ENCODE results near the gene GYPC. TPM values are rescaled to one million over a fixed set of nuclear protein-coding genes. Genes with fewer than 3 reads are reported as not detected.
A peak's percentile ranks its signal among the peaks of the same experiment; 100 is the strongest.

GYPC gene
- total RNA-seq, 3 donors from 2014 or later = 61.6 to 181 (median 127) TPM

GRCh38 chr2:126655051-126655450 is 907 bp upstream of the GYPC start:
- no peak for DNase-seq (ENCODE audit: low spot score in 2 of 2)
- Histone ChIP-seq H3K27me3 (no peaks in the 10 kb centered on the region), H3K4me1 (no peaks in the 10 kb centered on the region), H3K27ac (peak overlapping the region; percentile 91 to 97), H3K4me3 (peak overlapping the region in 2 of 3 donors; percentile 73 to 74), H3K36me3 (no peaks in the 10 kb centered on the region), H3K9me3 (no peaks in the 10 kb centered on the region)
- TF ChIP-seq POLR2AphosphoS5 (IDR thresholded peaks at IDR 0.05) = no peak
- TF ChIP-seq POLR2A (IDR thresholded peaks at IDR 0.05) = no peak
- TF ChIP-seq CTCF (IDR thresholded peaks at IDR 0.05) = no peak
- intact Hi-C loops (cut with DNase I; ENCODE audit: low total_unique reads) = no loop called here

- Histone ChIP-seq H3K9me3 (no peaks in the 10 kb centered on the region), H3K4me3 (peak overlapping the region; percentile 73 to 94 (median 74)), H3K4me1 (no peaks in the 10 kb centered on the region), H3K27me3 (no peaks in the 10 kb centered on the region), H3K27ac (peak overlapping the region; percentile 91 to 97), H3K36me3 (no peaks in the 10 kb centered on the region)
- TF ChIP-seq POLR2A (IDR thresholded peaks at IDR 0.05) = no peak
- no peak for TF ChIP-seq CTCF (IDR thresholded peaks at IDR 0.05)
- TF ChIP-seq POLR2AphosphoS5 (IDR thresholded peaks at IDR 0.05) = no peak
- DNase-seq (ENCODE audit: low spot score in 2 of 2) = no peak
- intact Hi-C loops (cut with DNase I; ENCODE audit: low total_unique reads) = no loop called here
Measured at GRCh38 chr2:126656431-126657147, 631 bp downstream of the GYPC start.

- Histone ChIP-seq H3K36me3 (no peaks in the 10 kb centered on the region), H3K4me3 (peak overlapping the region; percentile 73 to 94 (median 74)), H3K9me3 (no peaks in the 10 kb centered on the region), H3K27me3 (no peaks in the 10 kb centered on the region), H3K4me1 (no peaks in the 10 kb centered on the region), H3K27ac (peak overlapping the region; percentile 91 to 97)
- intact Hi-C loops (cut with DNase I; ENCODE audit: low total_unique reads) = no loop called here
- DNase-seq (ENCODE audit: low spot score in 2 of 2) = peak in 1 of 2 donors; percentile 31
- TF ChIP-seq POLR2A (IDR thresholded peaks at IDR 0.05) (no peak), POLR2AphosphoS5 (IDR thresholded peaks at IDR 0.05) (peak in 1 of 3 donors; percentile 37)
Measured at GRCh38 chr2:126657148-126657635, 1.2 kb downstream of the GYPC start.

- no peaks in the 10 kb centered on the region for H3K9me3 ChIP-seq
- no peaks in the 10 kb centered on the region for H3K27me3 ChIP-seq
- TF ChIP-seq CTCF (IDR thresholded peaks at IDR 0.05) = peak in 1 of 3 donors; percentile 14
- no peak for TF ChIP-seq POLR2A (IDR thresholded peaks at IDR 0.05)
- peak; percentile 36 to 94 (median 71) for TF ChIP-seq POLR2AphosphoS5 (IDR thresholded peaks at IDR 0.05)
- DNase-seq (ENCODE audit: low spot score in 2 of 2) = peak in 1 of 2 donors; percentile 60
- peak overlapping the region; percentile 91 to 97 for H3K27ac ChIP-seq
- intact Hi-C loops (cut with DNase I; ENCODE audit: low total_unique reads) = no loop called here
- no peaks in the 10 kb centered on the region for H3K36me3 ChIP-seq
- no peaks in the 10 kb centered on the region for H3K4me1 ChIP-seq
- H3K4me3 ChIP-seq = peak overlapping the region; percentile 73 to 94 (median 74)
Measured at GRCh38 chr2:126657636-126658318, 1.8 kb downstream of the GYPC start.

- no peaks in the 10 kb centered on the region for H3K4me1 ChIP-seq
- no peaks in the 10 kb centered on the region for H3K36me3 ChIP-seq
- peak overlapping the region; percentile 91 to 97 for H3K27ac ChIP-seq
- no peak for TF ChIP-seq CTCF (IDR thresholded peaks at IDR 0.05)
- TF ChIP-seq POLR2AphosphoS5 (IDR thresholded peaks at IDR 0.05) = no peak
- TF ChIP-seq POLR2A (IDR thresholded peaks at IDR 0.05) = no peak
- intact Hi-C loops (cut with DNase I; ENCODE audit: low total_unique reads) = no loop called here
- H3K27me3 ChIP-seq = no peaks in the 10 kb centered on the region
- peak overlapping the region in 2 of 3 donors; percentile 73 to 74 for H3K4me3 ChIP-seq
- no peak for DNase-seq (ENCODE audit: low spot score in 2 of 2)
- no peaks in the 10 kb centered on the region for H3K9me3 ChIP-seq
Measured at GRCh38 chr2:126658319-126658904, 2.5 kb downstream of the GYPC start.
